OCI-LY3 (cell line): Measurements from ENCODE around the gene ADPGK.

Source experiments
- EZH2phosphoT487 ChIP-seq: fragments of 200-600 bp; shearing (Covaris generic); IDR thresholded peaks from 2 replicates; pipeline ENCODE4 v1.6.1; 2018; ENCODE audit warnings: antibody characterized with exemption, mixed run types, low read depth
- TF ChIP-seq, protein P1 (sequence below): fragments of 200-600, 300-600 bp; sonication (generic); IDR thresholded peaks from 2 replicates; pipeline ENCODE4 v1.5.1; 2014; ENCODE audit warnings: antibody characterized with exemption, low read length, low read depth

DNA sequence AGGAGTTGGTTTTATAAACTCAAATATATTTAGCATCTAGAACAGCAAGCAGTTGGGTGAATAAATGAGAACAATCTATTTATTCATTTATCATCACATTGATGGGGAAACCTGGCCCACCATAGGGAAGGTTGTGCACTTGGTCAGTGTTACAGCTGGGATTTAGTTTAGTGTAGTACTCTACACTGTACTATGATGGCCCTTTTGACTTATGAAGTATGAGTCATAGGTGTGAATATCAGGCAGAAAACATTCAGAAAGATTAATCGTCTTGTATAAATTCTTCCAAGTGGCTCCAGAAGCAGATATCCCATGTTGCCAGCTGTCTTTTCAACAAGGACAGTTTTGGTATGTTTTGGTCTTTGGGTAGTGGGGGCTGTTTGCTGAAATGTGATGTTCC, 59.5 kb downstream of the ADPGK start:
- TF ChIP-seq, protein P1, sequence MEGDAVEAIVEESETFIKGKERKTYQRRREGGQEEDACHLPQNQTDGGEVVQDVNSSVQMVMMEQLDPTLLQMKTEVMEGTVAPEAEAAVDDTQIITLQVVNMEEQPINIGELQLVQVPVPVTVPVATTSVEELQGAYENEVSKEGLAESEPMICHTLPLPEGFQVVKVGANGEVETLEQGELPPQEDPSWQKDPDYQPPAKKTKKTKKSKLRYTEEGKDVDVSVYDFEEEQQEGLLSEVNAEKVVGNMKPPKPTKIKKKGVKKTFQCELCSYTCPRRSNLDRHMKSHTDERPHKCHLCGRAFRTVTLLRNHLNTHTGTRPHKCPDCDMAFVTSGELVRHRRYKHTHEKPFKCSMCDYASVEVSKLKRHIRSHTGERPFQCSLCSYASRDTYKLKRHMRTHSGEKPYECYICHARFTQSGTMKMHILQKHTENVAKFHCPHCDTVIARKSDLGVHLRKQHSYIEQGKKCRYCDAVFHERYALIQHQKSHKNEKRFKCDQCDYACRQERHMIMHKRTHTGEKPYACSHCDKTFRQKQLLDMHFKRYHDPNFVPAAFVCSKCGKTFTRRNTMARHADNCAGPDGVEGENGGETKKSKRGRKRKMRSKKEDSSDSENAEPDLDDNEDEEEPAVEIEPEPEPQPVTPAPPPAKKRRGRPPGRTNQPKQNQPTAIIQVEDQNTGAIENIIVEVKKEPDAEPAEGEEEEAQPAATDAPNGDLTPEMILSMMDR: no peak
- TF ChIP-seq EZH2phosphoT487: no peak
